ENCODE data around the gene DYNC1LI1. TPM values are rescaled to one million over a fixed set of nuclear protein-coding genes. Genes with fewer than 3 reads are reported as not detected.

DYNC1LI1 gene
- total RNA-seq, 4 donors from 2014 or later = 44.2 to 51.0 (median 47.9) TPM

DNA sequence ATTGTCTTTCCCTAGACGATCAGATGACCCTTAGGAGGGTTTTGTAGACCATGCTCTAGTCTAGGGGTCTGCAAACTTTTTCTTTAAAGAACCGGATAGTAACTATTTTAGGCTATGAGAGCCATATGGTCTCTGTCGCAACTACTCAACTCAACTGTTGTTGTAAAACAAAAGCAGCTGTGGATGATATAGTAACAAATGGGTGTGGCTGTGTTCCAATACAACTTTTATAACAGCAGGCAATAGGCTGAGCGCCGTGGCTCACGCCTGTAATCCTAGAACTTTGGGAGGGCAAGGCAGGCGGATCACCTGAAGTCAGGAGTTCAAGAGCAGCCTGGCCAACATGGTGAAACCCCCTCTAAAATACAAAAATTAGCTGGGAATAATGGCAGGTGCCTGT, 61.9 kb downstream of the DYNC1LI1 start:
- in situ Hi-C loops (cut with MboI; ENCODE audit: low sequenced_read_pairs in 4 of 4) = loop anchor here in 3 of 4 donors (5.0 to 10.0 kb wide), 2 partner anchors 156 to 159 kb away; no protein-coding TSS in a partner anchor
- Histone ChIP-seq H3K27me3 (no peaks in the 10 kb centered on the region), H3K4me1 (no peaks in the 10 kb centered on the region), H3K4me3 (no peak overlapping the region), H3K36me3 (no peaks in the 10 kb centered on the region), H3K27ac (no peak overlapping the region), H3K9me3 (no peaks in the 10 kb centered on the region)
- no peak for TF ChIP-seq POLR2A (IDR thresholded peaks at IDR 0.05)
- TF ChIP-seq, protein P1, sequence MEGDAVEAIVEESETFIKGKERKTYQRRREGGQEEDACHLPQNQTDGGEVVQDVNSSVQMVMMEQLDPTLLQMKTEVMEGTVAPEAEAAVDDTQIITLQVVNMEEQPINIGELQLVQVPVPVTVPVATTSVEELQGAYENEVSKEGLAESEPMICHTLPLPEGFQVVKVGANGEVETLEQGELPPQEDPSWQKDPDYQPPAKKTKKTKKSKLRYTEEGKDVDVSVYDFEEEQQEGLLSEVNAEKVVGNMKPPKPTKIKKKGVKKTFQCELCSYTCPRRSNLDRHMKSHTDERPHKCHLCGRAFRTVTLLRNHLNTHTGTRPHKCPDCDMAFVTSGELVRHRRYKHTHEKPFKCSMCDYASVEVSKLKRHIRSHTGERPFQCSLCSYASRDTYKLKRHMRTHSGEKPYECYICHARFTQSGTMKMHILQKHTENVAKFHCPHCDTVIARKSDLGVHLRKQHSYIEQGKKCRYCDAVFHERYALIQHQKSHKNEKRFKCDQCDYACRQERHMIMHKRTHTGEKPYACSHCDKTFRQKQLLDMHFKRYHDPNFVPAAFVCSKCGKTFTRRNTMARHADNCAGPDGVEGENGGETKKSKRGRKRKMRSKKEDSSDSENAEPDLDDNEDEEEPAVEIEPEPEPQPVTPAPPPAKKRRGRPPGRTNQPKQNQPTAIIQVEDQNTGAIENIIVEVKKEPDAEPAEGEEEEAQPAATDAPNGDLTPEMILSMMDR (IDR thresholded peaks at IDR 0.05 in 4 of 5, conservative IDR thresholded peaks at IDR 0.05 in 1 of 5) = no peak
- intact Hi-C loops (cut with DNase I; ENCODE audit: low total_unique reads) = no loop called here
- ATAC-seq (no peak), DNase-seq (no peak)

DNA sequence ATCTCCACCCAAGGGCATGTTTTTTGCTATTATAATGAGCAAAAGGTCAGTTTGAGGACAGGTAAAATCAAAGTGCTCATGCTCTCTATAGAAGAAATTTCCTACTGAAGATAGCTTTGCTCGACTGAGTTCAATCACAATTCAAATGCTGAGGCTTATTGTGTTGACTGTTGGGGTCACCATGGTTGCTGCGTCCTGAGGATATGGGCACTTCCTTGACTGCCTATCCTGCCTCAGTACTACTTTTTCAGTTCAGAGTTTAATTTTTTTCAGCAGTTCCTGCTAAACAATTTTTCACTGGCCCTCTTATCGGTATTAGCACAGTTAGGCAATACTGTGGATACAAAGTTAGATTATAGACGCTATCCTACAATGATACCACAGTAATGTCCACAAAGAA, 64.2 kb downstream of the DYNC1LI1 start:
- Histone ChIP-seq H3K27me3 (no peaks in the 10 kb centered on the region), H3K36me3 (no peaks in the 10 kb centered on the region), H3K27ac (no peak overlapping the region), H3K4me3 (no peak overlapping the region), H3K9me3 (no peaks in the 10 kb centered on the region), H3K4me1 (peaks cover 3 to 6% of the 10 kb centered on the region in 2 donors)
- in situ Hi-C loops (cut with MboI; ENCODE audit: low sequenced_read_pairs in 4 of 4) (loop anchor here in 3 of 4 donors (5.0 to 10.0 kb wide), 2 partner anchors 158 to 161 kb away; no protein-coding TSS in a partner anchor), intact Hi-C loops (cut with DNase I; ENCODE audit: low total_unique reads) (no loop called here)
- DNase-seq = no peak
- no peak for ATAC-seq
- TF ChIP-seq, protein P1 (IDR thresholded peaks at IDR 0.05 in 4 of 5, conservative IDR thresholded peaks at IDR 0.05 in 1 of 5) = no peak
- no peak for TF ChIP-seq POLR2A (IDR thresholded peaks at IDR 0.05)

DNA sequence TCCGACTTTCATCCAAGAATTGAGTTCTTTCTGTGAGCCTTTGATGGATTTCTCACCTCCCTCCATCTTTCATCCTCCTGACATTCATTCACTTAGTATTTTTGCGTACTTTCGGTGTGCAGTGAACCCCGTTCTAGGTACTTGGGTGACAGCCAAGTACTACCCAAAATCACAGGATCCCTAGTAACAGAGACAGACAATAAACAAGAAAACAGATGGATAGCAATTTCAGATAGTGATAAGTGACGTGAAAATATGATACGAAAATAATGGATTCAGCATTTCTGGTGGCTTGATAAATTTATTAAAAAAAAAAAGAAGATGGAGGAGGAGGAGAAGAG, 67.7 kb downstream of the DYNC1LI1 start:
- Histone ChIP-seq H3K4me3 (peak overlapping the region; percentile 86 to 99 (median 93)), H3K4me1 (peaks cover 9 to 14% of the 10 kb centered on the region in 2 donors), H3K36me3 (no peaks in the 10 kb centered on the region), H3K27me3 (no peaks in the 10 kb centered on the region), H3K27ac (peak overlapping the region; percentile 91 to 94 (median 94)), H3K9me3 (no peaks in the 10 kb centered on the region)
- no peak for TF ChIP-seq POLR2A (IDR thresholded peaks at IDR 0.05)
- TF ChIP-seq, protein P1 (IDR thresholded peaks at IDR 0.05 in 4 of 5, conservative IDR thresholded peaks at IDR 0.05 in 1 of 5) = no peak
- ATAC-seq = peak in 1 of 2 donors; percentile 6
- intact Hi-C loops (cut with DNase I; ENCODE audit: low total_unique reads) (loop anchor here (2.0 kb wide), 2 partner anchors 68 to 182 kb away; partner anchors contain the start of genes CNOT10 and DYNC1LI1), in situ Hi-C loops (cut with MboI; ENCODE audit: low sequenced_read_pairs in 4 of 4) (loop anchor here in 1 of 4 donors (10.0 kb wide), 1 partner anchor 162 kb away; no protein-coding TSS in a partner anchor)
- DNase-seq = no peak

DNA sequence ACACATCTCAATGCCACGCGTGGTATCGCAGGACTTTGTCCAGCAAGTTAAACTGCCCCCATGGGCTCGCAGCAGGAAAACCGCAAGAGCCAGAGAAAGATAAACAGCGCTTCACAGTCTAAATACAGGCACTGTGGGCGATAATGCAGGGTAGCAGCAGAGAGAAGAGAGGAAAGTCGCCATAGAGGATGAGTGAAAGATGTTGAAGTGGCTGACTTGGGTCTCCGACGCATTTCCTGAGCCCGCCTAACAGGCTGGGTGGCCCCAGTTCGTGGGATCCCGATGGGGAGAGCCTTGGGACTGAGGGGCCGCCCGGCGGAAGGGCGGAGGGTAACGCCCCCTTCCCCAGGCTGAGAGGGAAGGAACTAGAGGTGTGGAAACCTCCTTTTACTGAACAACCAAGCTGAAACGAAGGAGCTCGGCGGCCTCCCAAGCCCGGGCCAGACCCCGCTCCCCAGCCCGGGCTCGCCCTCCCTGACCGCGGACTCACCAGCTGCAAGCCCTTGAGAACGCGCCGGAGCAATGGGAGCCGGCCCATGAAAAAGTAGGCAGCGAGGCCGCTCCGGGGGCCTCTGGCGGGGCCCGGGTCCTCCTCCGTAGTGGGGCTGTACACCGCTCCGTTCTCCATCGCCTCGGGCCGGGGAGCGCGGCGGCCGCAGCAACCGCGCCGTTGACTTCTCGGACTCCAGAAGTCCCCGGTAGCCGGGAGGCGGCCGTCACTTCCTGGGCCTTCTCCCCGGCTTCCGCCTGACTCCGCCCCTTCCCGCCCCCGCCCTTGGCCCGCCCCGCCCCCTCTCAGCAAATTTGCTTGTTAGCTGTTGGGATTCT, 68.3 kb downstream of the DYNC1LI1 start, which contains the start of gene CMTM6:
Gene CMTM6 (minus strand): TSS at position 735 of the 828 bp plus-strand sequence. CDS start 107 bp downstream, at position 628.
- peak; percentile 68 to 71 for DNase-seq
- H3K4me3 ChIP-seq = peak within 1 kb of the TSS; percentile 86 to 99 (median 93)
- peak; percentile 62 to 63 for TF ChIP-seq POLR2A (IDR thresholded peaks at IDR 0.05)
- TF ChIP-seq, protein P1 (IDR thresholded peaks at IDR 0.05 in 4 of 5, conservative IDR thresholded peaks at IDR 0.05 in 1 of 5) = no peak
- intact Hi-C loops (cut with DNase I; ENCODE audit: low total_unique reads) = loop anchor here (2.0 kb wide), 2 partner anchors 68 to 182 kb away; partner anchors contain the start of genes CNOT10 and DYNC1LI1
- no peaks in the 10 kb centered on the region for H3K36me3 ChIP-seq
- H3K9me3 ChIP-seq = no peaks in the 10 kb centered on the region
- in situ Hi-C loops (cut with MboI; ENCODE audit: low sequenced_read_pairs in 4 of 4) = loop anchor here in 1 of 4 donors (10.0 kb wide), 1 partner anchor 162 kb away; no protein-coding TSS in a partner anchor
- H3K4me1 ChIP-seq = peaks cover 9 to 14% of the 10 kb centered on the region in 2 donors
- H3K27ac ChIP-seq = peak within 1 kb of the TSS; percentile 91 to 94 (median 94)
- peak; percentile 95 to 96 for ATAC-seq
- no peaks in the 10 kb centered on the region for H3K27me3 ChIP-seq

All from gastrocnemius medialis (tissue), 4 donors.